Right lung (tissue), 10 donors: ENCODE data around the gene PROM1. TPM values are rescaled to one million over a fixed set of nuclear protein-coding genes. Genes with fewer than 3 reads are reported as not detected.

Experiments used
- DNase-seq, 2 donors: peaks; one replicate each; pipeline ENCODE4 v3.0.0-alpha.2; 2013
- long read RNA-seq, 8 donors: transcript quantifications; one replicate each; lab custom pipeline, GENCODE V29; 2026
- polyA plus RNA-seq, 5 donors: library from polyadenylated mRNA; unstranded; fragments of 120-200 nt; gene quantifications; one replicate each; pipeline versions ENCODE4 v1.2.1 to v1.2.3, GENCODE V29; 2013; ENCODE audit warnings: inconsistent platforms in 1 of 5, low replicate concordance in 1 of 5; ENCODE audit not compliant: insufficient read length in 5 of 5, insufficient read depth in 1 of 5

The PROM1 gene, protein sequence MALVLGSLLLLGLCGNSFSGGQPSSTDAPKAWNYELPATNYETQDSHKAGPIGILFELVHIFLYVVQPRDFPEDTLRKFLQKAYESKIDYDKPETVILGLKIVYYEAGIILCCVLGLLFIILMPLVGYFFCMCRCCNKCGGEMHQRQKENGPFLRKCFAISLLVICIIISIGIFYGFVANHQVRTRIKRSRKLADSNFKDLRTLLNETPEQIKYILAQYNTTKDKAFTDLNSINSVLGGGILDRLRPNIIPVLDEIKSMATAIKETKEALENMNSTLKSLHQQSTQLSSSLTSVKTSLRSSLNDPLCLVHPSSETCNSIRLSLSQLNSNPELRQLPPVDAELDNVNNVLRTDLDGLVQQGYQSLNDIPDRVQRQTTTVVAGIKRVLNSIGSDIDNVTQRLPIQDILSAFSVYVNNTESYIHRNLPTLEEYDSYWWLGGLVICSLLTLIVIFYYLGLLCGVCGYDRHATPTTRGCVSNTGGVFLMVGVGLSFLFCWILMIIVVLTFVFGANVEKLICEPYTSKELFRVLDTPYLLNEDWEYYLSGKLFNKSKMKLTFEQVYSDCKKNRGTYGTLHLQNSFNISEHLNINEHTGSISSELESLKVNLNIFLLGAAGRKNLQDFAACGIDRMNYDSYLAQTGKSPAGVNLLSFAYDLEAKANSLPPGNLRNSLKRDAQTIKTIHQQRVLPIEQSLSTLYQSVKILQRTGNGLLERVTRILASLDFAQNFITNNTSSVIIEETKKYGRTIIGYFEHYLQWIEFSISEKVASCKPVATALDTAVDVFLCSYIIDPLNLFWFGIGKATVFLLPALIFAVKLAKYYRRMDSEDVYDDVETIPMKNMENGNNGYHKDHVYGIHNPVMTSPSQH
- polyA plus RNA-seq = 10 to 100 TPM; 18.5 to 32.7 (median 23.7) TPM
- long read RNA-seq, donor 1, partial matches to known transcripts = 0 of 1 reads
- long read RNA-seq, donor 1, other reads (novel, unspliced or antisense) = 0 of 1 reads
- long read RNA-seq, donor 2 = 0 reads
- long read RNA-seq, donor 3, partial matches to known transcripts = 0 of 1 reads
- long read RNA-seq, donor 3, other reads (novel, unspliced or antisense) = 0 of 1 reads
- long read RNA-seq, donor 4 = 0 reads
- long read RNA-seq, donor 5 = 0 reads
- long read RNA-seq, donor 6, partial matches to known transcripts = 0 of 3 reads
- long read RNA-seq, donor 6, other reads (novel, unspliced or antisense) = 0 of 3 reads
- long read RNA-seq, donor 7, partial matches to known transcripts = 0 of 1 reads
- long read RNA-seq, donor 7, other reads (novel, unspliced or antisense) = 0 of 1 reads
- long read RNA-seq, donor 8, full-length matches to known transcripts = 1 of 1 reads
- long read RNA-seq, donor 8, partial matches to known transcripts = 0 of 1 reads
- long read RNA-seq, donor 8, other reads (novel, unspliced or antisense) = 0 of 1 reads

DNA sequence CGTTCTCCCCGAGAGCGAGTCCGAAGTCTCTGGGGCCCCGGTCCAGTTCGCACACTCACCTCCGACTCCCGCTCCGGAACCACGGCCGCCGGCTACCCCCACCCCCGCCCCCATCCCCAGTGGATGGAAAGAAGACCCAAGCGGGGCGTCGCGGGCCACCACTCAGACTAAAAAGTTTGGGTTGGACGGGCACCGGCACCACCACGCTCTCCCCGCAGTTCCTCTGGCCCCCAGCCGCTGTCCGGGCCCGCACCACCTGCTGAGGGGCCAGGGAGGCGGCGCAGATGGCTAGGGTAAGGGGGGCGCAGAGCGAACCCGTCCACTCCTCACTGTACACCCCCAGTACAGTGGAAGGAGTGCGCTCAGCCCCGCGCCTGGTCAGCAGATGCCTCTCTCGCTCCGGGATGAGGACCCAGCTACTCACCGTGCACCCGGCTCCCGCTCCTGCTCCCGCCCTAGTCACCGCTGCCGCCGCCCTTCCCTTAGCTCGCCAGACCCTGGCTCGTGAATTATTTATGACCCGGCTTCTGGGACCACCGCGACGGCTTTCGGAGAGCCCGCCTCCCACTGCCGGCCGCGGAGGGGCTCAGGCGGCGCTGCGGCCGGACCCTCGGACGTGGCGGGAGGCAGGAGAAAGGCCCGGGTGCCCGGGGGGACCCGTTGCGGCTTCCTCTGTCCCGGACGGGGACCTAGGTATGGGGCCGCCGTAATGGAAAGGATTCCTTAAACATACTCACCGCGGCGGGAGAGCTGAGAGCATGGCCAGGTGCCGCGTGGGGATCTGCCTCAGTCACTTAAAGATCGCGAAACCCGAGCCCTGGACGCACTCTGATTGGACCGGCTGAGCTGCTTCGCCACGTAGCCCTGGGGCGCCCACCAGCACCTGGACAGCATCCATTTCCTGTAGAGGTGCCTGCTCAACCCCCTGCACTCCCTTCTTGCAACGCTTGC is at the start of gene PROM1:
PROM1 (minus strand) TSS at position 783 of the 951 bp plus-strand sequence. CDS start 8,117 bp downstream, outside the sequence.
- no peak for DNase-seq

- DNase-seq = no peak
Observed at GRCh38 chr4:16133406-16133805, 49.6 kb upstream of the PROM1 start.

- DNase-seq = no peak
Observed at GRCh38 chr4:16131293-16131692, 47.5 kb upstream of the PROM1 start.

DNA sequence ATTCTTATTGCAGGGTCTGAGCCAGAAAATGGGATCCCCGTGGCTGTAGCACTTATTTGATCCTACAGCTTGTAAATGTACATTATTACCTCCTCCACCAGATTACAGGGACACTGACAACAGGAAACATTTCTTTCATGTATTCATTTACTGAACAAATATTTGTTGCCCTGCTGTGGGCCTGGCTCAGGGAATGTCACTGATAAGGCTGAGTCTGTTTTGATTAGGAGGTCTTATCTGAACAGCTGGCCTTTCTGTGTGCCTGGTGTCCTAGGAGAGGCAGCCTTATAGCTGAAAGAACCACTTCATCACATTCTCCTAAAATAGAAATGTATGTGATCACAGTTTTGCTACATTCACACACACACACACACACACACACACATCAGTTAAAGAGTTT is 45.5 kb upstream of the PROM1 start:
- DNase-seq = no peak

DNA sequence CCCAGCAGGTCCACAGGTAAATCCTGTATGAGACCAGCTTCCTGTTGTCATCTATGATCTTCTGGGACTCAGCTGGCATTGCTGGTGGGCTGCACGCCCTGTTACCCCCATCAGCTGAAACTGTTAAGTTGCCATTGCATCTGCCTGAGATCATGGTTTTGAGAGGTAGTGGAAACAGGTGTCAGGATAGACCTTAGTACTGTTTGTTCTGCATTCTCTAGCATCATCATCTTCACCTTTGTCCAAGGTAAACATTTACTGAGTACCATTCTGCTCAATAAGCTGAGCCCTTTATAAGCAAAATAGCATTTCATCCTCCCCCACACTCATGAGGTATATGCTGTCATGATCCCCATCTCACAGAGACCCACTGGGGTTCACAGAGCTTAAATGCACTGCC is 42.9 kb upstream of the PROM1 start:
- no peak for DNase-seq

DNA sequence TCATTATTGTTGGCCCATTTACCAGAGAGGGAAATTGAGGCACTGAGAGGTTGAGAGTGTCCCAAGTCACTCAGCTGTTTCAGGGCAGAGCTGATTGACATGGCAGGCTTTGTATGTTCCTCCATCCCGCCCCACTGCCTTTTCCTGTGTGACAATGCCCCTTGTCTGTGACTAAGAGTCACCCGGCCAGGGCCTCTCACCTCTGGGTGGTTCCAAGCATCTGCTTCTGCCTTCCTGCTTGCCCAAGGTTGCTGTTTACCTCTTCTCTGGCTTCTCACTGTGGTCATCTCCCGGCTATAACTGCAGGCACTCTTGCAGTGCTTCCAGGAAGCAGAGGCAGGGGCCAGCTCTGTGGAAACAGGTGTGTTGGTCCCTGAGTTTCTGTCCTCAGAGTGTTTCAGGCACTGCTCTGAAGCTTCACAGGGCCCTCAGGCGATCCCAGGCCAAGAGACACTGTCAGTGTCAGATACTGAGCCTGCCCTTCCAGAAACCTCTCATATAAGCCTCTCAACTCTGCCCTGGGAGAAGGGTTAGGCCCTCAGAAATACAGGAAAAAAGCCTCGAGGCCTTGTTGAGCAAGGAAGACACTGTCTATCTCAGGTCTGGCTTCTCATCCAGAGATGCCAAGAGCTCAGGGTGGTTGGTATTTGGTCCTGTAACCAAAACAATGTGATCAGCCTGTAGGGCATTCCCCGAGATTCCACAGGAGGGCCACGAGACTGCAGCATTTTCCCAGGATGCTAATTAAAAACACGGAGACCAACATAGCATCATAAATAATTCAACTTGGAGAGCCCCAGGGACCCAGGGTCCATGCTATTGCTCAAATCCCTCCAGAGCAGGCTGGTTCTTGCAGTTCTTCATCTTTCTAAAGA is 42.0 kb upstream of the PROM1 start:
- DNase-seq = no peak

GRCh38 chr4:16124232-16124631 is 40.4 kb upstream of the PROM1 start:
- no peak for DNase-seq

- no peak for DNase-seq
Observed at GRCh38 chr4:16123356-16124084, 39.7 kb upstream of the PROM1 start.

GRCh38 chr4:16122784-16123183 is 39.0 kb upstream of the PROM1 start:
- no peak for DNase-seq

- DNase-seq = no peak
Observed at GRCh38 chr4:16122308-16122711, 38.5 kb upstream of the PROM1 start.

DNA sequence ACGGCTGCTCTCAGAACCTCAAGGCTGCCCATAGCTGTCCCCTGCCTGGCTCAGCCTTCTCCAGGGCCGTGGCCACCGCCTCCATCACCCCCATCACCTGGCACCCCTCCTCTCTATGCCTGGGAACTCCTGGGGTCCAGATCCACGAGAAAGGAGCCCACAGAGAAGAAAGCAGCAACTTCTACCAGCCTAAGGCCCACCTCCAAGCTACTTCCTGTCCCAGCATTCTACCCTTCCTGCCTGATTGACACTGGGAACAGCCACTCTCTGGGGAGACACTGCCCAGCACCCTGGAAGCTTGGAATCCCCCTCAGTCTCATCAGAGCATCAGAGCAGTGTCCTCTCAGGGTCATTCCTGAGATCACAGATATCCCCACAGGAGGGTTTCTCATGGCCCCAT is 36.9 kb upstream of the PROM1 start:
- no peak for DNase-seq

DNA sequence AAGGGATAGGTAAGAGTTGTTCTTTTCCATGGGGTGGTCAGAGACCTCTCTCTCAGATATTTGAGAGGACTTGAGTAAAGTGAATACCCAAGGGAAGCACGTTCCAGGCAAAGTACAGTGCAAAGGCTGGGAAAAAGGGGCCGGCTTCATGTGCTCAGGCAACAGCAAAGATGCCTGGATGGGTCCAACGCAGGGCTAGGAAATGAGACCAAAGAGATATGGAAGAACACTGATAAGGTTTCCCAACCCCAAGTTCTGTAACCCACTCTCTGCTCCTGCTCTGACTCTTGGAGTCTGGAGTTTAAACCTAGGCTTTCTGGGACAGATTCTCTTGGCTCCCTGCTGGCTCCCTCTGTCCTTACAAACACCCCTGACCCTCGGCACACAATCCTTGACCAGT is 36.2 kb upstream of the PROM1 start:
- no peak for DNase-seq

GRCh38 chr4:16118090-16118489 is 34.3 kb upstream of the PROM1 start:
- no peak for DNase-seq

DNA sequence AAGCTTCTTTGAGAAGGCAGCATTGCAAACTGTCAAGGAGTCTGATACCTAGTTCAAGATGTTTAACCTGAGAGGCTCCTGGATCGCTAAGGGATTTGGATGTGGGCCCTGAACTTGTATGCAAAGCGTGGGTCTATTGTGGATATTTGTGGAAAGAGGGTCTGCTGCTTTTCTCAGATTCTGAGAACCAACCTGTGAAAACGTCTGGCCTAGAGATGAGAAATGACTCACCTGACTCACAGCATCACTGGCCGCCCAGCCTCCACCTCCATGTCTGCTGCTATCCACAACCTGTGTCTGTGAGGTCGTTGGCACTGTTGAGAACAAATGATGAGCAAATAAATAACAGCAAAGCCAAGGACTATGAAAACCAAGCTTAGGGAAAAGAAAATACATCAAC is 33.3 kb upstream of the PROM1 start:
- DNase-seq = no peak

DNA sequence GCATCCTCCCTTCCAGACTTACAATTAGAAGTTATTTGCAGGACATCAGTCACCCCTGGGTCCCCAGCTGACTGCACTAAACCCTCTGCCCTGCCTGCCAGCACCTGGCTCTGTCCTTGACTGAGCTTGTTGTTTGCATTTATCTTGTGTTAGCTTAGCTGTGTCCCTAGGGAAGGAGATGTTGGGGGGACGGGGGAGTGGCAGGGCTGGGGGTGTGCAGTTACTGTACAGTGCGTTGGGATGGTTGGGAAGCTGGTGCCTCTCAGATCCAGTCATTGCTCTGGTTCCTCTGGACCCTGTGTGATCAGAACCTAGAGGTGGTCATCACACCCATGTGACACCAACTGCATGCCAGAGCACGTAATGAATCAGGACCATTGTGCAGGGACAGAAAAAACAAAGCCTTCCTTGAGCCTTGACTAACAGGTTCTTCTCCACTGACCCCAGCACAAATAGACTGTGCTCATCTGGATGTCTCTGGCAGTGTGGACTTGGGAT is 32.7 kb upstream of the PROM1 start:
- DNase-seq = no peak

- no peak for DNase-seq
Observed at GRCh38 chr4:16116019-16116418, 32.2 kb upstream of the PROM1 start.

- no peak for DNase-seq
Observed at GRCh38 chr4:16114546-16114945, 30.7 kb upstream of the PROM1 start.

- DNase-seq = no peak
Observed at GRCh38 chr4:16113741-16114140, 29.9 kb upstream of the PROM1 start.
